NCI-H187 (cell line): ENCODE measurements around the gene DIDO1.
A peak's percentile ranks its signal among the peaks of the same experiment; 100 is the strongest.

Experiments
- DNase-seq, 2 experiments: peaks; one replicate each; lab custom pipeline; 2025; lab: John Stamatoyannopoulos, UW

DIDO1 gene

GRCh38 chr20:62894261-62894660, 32.0 kb downstream of the DIDO1 start:
- DNase-seq, result no peak

- no peak for DNase-seq
Observed at GRCh38 chr20:62893700-62894099, 32.6 kb downstream of the DIDO1 start.

- DNase-seq, result peak in 1 of 2 experiments; percentile 22
Observed at GRCh38 chr20:62892348-62893304, 33.7 kb downstream of the DIDO1 start.

- DNase-seq, result no peak
Observed at GRCh38 chr20:62891111-62891510, 35.2 kb downstream of the DIDO1 start.

- no peak for DNase-seq
Observed at GRCh38 chr20:62890444-62890843, 35.9 kb downstream of the DIDO1 start.

- DNase-seq, result no peak
Observed at GRCh38 chr20:62889871-62890270, 36.4 kb downstream of the DIDO1 start.

GRCh38 chr20:62889411-62889810, 36.9 kb downstream of the DIDO1 start:
- no peak for DNase-seq

GRCh38 chr20:62888910-62889309, 37.4 kb downstream of the DIDO1 start:
- no peak for DNase-seq

- DNase-seq, result no peak
Observed at GRCh38 chr20:62888406-62888805, 37.9 kb downstream of the DIDO1 start.

- no peak for DNase-seq
Observed at GRCh38 chr20:62887860-62888239, 38.5 kb downstream of the DIDO1 start.

- peak in 1 of 2 experiments; percentile 24 for DNase-seq
Observed at GRCh38 chr20:62887152-62887859, 39.0 kb downstream of the DIDO1 start.

- DNase-seq, result no peak
Observed at GRCh38 chr20:62886709-62887058, 39.6 kb downstream of the DIDO1 start.

GRCh38 chr20:62885896-62886708, 40.2 kb downstream of the DIDO1 start:
- no peak for DNase-seq

GRCh38 chr20:62885046-62885895, 41.0 kb downstream of the DIDO1 start:
- no peak for DNase-seq

- DNase-seq, result no peak
Observed at GRCh38 chr20:62884556-62884955, 41.7 kb downstream of the DIDO1 start.

- DNase-seq, result no peak
Observed at GRCh38 chr20:62882426-62882825, 43.9 kb downstream of the DIDO1 start.

GRCh38 chr20:62881662-62882395, 44.5 kb downstream of the DIDO1 start:
- DNase-seq, result no peak

- no peak for DNase-seq
Observed at GRCh38 chr20:62880935-62881661, 45.2 kb downstream of the DIDO1 start.

GRCh38 chr20:62880147-62880934, 46.0 kb downstream of the DIDO1 start:
- no peak for DNase-seq
